ENCODE data around the gene CXCL17. TPM values are rescaled to one million over a fixed set of nuclear protein-coding genes. Genes with fewer than 3 reads are reported as not detected.

The CXCL17 gene
- polyA plus RNA-seq, 1 donor (not counting 4 experiments of a cell fraction or from before 2014, with no cell fraction given) = not detected

DNA sequence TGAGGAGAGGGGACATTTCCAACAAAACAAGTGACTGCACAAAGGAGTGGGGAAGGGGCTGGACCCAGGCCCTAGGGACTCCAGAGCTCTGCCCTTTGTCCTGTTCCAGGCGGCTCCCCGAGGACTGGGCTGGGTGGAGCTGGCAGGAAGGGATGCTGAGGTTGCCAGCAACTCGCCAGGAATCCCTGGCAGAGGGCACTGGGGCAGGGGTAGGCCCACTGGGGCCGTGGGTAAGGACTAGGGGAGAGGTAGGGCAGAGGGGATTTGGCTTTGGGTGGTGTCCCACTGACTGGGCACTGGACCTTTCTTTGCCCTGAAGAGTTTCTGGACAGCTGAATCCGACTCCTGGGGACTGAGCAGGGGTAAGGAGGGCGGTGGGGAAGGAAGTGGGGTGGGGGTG, 23.4 kb downstream of the CXCL17 start:
- no peaks in the 10 kb centered on the region for H3K27me3 ChIP-seq (ENCODE audit: control insufficient read depth, extremely low read depth, insufficient read depth, low read length)
- no peaks in the 10 kb centered on the region for H3K9me1 ChIP-seq (ENCODE audit: control insufficient read depth, extremely low read depth, insufficient read depth, low read length)
- H3K4me1 ChIP-seq (ENCODE audit: control insufficient read depth, extremely low read depth, insufficient read depth, low read length) = peaks cover 34% of the 10 kb centered on the region
- peaks cover 1 to 7% of the 10 kb centered on the region in 2 experiments for H3K36me3 ChIP-seq (ENCODE audit: control insufficient read depth in 2 of 2, extremely low read depth in 1 of 2, insufficient read depth in 2 of 2, low read length in 2 of 2)
- H3K4me3 ChIP-seq (ENCODE audit: control insufficient read depth in 2 of 3, extremely low read depth in 1 of 3, insufficient read depth in 2 of 3, low read depth in 1 of 3, low read length in 3 of 3) = no peak overlapping the region
- H3K9me3 ChIP-seq (ENCODE audit: control insufficient read depth, low read depth, low read length) = no peaks in the 10 kb centered on the region
- DNase-seq (ENCODE audit: low read depth, low spot score) (no peak), FAIRE-seq (no peak)
- H3K79me2 ChIP-seq (ENCODE audit: control insufficient read depth, insufficient read depth, low read length) = peaks cover 5% of the 10 kb centered on the region
- no peak for TF ChIP-seq CTCF (optimal IDR thresholded peaks at IDR 0.05 in 1 of 3, IDR thresholded peaks at IDR 0.05 in 1 of 3, conservative IDR thresholded peaks at IDR 0.05 in 1 of 3; ENCODE audit: extremely low read depth in 1 of 3, insufficient read depth in 2 of 3, low read length in 3 of 3)
- no peak for TF ChIP-seq EZH2 (IDR thresholded peaks at IDR 0.05; ENCODE audit: low read length)
- dilution Hi-C loops (cut with MboI; ENCODE audit: extremely low pct_ligation_motif_present, low sequenced_read_pairs) = no loop called here
- H2AFZ ChIP-seq (ENCODE audit: control insufficient read depth, low read length) = no peak overlapping the region
- no peaks in the 10 kb centered on the region for H4K20me1 ChIP-seq (ENCODE audit: control insufficient read depth, extremely low read depth, insufficient read depth, low read length)
- no peak overlapping the region for H3K27ac ChIP-seq (ENCODE audit: control insufficient read depth, insufficient read depth, low read length)
- H3K4me2 ChIP-seq (ENCODE audit: control insufficient read depth, extremely low read depth, insufficient read depth, low read depth, low read length) = no peak overlapping the region
- no peak overlapping the region for H3K9ac ChIP-seq (ENCODE audit: control insufficient read depth, extremely low read depth, insufficient read depth, low read length)

DNA sequence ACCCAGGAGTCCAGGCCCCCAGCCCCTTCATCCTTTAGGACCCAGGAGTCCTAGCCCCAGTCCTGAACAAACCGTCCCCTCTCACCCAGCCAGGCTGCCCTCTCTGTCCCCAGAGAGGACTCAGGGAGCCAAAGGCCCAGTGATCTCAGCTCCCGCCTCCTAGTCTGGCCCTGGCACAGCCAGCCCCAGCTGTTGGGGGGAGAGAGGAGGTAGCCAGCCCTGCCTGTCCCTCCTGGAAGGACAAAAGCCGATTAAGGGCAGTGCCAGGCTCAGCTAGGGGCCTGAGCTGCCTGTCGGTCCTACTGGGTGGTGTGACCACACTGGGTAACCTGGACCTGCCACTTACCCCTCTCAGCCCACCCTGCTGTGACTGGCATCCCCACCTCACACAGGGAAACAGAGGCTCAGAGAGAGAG, 30.1 kb downstream of the CXCL17 start:
- FAIRE-seq = no peak
- H3K9ac ChIP-seq (ENCODE audit: control insufficient read depth, extremely low read depth, insufficient read depth, low read length) = no peak overlapping the region
- dilution Hi-C loops (cut with MboI; ENCODE audit: extremely low pct_ligation_motif_present, low sequenced_read_pairs) = no loop called here

More for the DNA sequence above, 30.1 kb downstream of the CXCL17 start:
- DNase-seq (ENCODE audit: low read depth, low spot score) = no peak
- H3K4me3 ChIP-seq (ENCODE audit: control insufficient read depth in 2 of 3, extremely low read depth in 1 of 3, insufficient read depth in 2 of 3, low read depth in 1 of 3, low read length in 3 of 3) = no peak overlapping the region
- peaks cover 2% of the 10 kb centered on the region for H3K4me1 ChIP-seq (ENCODE audit: control insufficient read depth, extremely low read depth, insufficient read depth, low read length)
- TF ChIP-seq EZH2 (IDR thresholded peaks at IDR 0.05; ENCODE audit: low read length) (no peak), CTCF (optimal IDR thresholded peaks at IDR 0.05 in 1 of 3, IDR thresholded peaks at IDR 0.05 in 1 of 3, conservative IDR thresholded peaks at IDR 0.05 in 1 of 3; ENCODE audit: extremely low read depth in 1 of 3, insufficient read depth in 2 of 3, low read length in 3 of 3) (no peak)
- peaks cover 8 to 24% of the 10 kb centered on the region in 2 experiments for H3K36me3 ChIP-seq (ENCODE audit: control insufficient read depth in 2 of 2, extremely low read depth in 1 of 2, insufficient read depth in 2 of 2, low read length in 2 of 2)
- no peaks in the 10 kb centered on the region for H3K79me2 ChIP-seq (ENCODE audit: control insufficient read depth, insufficient read depth, low read length)
- peaks cover 3% of the 10 kb centered on the region for H4K20me1 ChIP-seq (ENCODE audit: control insufficient read depth, extremely low read depth, insufficient read depth, low read length)
- no peak overlapping the region for H3K27ac ChIP-seq (ENCODE audit: control insufficient read depth, insufficient read depth, low read length)
- H3K9me1 ChIP-seq (ENCODE audit: control insufficient read depth, extremely low read depth, insufficient read depth, low read length) = no peaks in the 10 kb centered on the region
- H3K27me3 ChIP-seq (ENCODE audit: control insufficient read depth, extremely low read depth, insufficient read depth, low read length) = no peaks in the 10 kb centered on the region
- H2AFZ ChIP-seq (ENCODE audit: control insufficient read depth, low read length) = no peak overlapping the region
- H3K4me2 ChIP-seq (ENCODE audit: control insufficient read depth, extremely low read depth, insufficient read depth, low read depth, low read length) = no peak overlapping the region
- H3K9me3 ChIP-seq (ENCODE audit: control insufficient read depth, low read depth, low read length) = no peaks in the 10 kb centered on the region

All from keratinocyte (primary cell).